HG02981 (cell line): Measurements from ENCODE around the gene GPI.

Experiments
- ATAC-seq: cut with Tn5 transposase; IDR thresholded peaks from one replicate; pipeline ENCODE4 v1.9.1; 2021; ENCODE audit warnings: mild to moderate bottlenecking, moderate library complexity; ENCODE audit not compliant: unreplicated experiment

The GPI gene

DNA sequence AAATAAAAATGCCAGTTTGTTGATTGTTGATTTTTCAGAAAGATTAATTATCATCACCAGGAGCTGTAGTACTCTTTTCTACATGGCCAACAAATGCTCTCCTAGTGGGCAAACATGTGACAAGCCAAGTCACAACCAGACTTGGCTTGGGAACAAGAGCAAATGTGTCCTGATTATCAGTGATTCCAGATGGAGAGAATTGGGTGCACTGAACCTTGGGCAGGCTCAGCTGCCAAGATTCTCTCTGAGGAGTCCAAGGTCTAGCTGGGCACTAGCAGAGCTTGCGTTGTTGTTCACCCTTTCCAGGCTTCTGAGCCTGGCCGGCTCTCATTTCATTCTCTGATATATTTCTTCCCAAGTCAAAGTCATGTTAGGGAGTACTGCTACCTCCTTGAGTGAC is 27.3 kb upstream of the GPI start:
- ATAC-seq, result no peak

DNA sequence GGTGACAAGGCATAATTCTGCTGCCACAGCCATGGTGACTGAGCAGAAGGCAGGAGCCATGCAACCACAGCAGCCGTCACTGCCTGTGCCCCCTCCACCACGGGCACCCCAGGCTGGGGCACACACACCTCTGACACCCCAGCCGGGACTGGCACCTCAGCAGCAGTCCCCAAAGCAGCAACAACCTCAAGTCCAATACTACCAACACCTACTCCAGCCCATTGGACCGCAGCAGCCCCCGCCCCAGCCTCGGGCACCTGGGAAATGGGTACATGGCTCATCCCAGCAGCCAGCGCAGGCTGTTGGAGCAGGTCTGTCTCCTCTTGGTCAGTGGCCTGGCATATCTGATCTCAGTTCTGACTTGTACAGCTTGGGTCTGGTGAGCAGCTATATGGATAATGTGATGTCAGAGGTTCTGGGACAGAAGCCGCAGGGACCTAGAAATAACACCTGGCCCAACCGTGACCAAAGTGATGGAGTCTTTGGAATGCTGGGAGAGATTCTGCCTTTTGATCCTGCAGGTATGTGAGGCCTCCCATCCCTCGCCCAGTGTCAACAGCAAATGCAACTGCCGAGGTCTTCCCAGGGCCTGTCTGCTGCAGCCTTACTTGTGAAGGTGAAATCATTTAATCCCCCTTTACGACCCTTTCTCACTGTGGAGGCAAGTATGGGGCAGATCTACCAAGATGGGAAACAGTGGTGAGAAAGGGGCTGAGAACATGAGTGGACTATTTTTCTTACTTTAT is 22.9 kb upstream of the GPI start:
- no peak for ATAC-seq

DNA sequence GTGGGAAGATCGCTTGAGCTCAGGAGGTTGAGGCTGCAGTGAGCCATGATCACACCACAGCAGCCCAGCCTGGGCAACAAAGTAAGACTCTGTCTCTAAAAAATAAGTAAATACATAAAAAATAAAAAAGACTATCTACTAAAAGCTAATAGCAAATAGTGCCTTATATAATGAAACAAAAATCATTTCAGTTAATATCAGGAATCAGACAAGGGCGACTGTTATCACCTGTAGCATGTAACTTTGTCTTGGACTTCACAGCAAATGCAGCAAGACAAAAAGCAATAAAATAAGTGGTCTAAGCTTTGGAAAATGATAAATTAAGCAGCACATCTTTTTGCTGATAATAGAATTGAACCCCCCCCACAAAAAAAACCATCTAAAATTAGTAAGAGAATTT is 21.2 kb upstream of the GPI start:
- no peak for ATAC-seq

DNA sequence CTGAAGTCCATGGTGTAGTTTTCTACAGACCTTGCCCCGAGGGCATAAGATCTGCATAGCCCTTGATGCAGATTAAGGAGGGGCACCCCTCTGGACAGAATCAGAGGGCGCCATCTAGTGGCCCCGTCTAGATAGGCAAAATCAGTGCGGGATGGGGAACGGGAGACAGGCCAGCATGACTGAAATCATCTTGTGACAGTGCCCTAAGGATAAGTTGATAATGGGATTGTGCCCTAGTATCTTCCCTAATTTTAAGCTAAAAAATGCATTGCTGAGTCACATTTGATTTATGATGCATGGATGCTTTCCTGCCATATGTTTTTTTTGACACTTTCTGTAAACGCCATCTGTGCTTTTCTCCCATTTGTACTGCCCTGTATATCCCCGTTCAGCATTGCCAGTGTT is 19.0 kb upstream of the GPI start:
- ATAC-seq, result no peak

DNA sequence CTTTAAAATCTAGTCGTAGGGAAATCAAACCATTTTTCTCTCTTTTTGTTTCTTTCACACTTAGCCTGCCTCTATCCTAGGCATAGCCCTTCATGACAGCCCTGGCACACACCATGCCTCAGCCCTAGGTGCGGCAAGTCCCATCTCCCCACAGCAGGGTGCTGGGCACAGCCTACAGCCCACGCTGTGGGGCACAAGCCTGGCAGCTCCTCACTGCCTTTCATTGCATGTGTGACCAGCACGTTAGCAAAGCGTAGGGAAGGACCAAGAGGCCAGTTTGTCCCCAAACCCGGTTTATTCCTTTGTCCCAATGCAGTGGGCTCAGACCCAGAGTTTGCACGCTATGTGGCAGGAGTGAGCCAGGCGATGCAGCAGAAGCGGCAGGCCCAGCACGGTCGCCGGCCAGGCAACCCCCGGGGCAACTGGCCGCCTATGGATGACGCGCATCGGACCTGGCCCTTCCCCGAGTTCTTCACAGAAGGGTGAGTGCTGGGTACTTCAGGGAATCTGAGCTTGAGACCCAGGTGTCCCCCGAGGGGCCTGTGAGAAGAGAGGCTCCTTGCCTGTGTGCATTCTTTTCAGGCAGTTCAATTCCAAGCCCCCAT is 17.3 kb upstream of the GPI start:
- no peak for ATAC-seq

DNA sequence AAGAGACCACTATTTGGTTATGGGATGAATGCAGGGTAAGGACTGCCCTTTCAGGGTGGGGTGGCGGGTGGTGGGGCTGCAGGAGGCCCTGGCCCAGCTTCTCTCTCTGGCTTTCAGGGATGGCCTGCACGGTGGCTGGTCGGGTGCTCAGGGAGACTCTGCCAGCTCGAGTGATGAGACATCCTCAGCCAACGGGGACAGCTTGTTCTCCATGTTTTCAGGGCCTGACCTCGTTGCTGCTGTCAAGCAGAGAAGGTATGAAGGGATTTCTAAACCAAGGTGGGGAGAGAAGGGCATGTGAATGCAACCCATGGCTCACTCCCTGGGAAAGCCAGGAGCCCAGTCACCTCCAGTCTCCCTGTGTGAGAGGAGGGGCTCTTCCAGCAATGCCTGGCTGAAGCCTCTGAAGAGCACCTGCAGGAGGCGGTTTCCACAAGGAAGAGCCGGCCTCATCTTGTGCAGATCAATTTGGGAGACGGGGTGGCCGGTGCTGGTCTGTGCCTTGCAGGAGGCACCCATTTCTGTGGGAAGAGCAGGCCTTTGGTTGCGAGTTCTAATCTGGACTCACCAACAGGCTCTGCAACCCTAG is 16.0 kb upstream of the GPI start:
- ATAC-seq, result no peak

DNA sequence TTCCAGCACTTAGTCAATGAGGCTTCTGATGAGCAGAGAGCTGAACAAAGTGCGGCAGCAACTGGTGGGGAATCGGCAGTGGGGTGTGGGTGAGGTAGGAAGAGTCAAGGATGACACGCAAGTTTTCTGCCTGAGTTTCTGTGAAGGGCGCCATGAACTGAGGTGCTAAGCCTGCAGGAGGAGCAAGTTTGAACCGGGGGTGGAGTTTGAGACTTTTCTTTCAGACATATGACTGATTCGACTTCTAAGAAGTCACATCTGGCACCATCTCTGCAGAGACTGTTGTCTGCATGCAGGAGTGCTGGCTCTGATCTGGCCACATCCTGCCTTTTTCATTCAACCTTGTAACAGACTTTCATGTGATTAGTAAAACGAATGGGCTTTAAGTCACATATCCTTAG is 14.8 kb upstream of the GPI start:
- ATAC-seq, result no peak

DNA sequence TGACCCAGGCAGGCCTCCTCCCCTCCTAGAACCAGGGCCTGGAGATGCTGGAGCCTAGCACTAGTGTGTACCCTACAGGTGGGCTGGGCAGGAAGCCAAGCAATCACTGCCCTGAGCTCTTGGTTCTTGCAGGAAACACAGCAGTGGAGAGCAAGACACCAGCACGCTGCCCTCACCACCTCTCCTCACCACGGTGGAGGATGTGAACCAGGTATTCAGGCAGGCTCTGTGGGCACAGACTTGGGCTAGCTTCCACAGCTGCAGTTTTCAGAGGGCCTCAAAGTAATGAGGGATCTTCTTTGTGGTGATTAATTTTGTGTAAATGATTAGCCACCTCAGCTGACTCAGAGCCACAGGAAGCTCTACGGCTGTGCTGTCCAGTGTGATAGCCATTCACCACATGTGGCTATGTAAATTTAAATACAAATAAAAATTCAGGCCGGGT is 13.6 kb upstream of the GPI start:
- no peak for ATAC-seq

DNA sequence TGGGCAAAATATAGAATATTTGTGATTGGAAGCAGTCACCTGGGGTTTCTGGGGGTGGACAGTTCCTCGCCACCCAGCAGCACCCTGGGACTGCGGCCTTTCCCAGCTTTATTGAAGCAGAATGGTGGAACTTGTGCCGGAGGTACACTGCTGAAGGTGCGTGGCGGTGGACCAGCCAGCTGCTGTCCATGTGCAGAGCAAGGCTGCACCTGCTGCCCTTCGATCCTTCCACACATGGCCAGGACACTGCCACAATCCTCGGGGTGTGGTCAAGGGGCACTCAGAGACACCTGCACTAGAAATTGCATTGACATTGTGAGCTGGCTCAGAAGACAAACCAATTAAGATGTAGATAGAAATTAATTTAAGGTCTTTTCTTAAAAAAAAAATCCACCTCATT is 11.4 kb upstream of the GPI start:
- no peak for ATAC-seq

DNA sequence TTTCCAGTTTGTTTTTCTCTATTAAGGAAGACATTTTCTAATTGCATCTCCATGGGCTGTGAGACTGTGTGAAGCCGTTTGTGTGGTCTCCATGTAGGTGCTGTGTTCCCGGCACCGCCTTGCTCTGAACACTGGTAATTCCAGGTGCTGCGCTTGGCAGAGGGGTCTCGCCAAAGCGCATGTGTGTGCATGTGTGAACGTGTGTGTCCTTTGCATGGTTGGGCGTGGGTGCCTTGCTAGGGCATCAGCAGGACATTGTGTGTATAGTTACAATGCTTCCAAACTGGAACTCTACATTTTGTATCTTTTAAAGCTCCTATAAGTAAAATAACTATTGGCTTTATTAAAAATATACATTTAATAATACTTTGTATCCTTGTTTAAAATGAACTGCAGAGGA is 9.8 kb upstream of the GPI start:
- no peak for ATAC-seq

DNA sequence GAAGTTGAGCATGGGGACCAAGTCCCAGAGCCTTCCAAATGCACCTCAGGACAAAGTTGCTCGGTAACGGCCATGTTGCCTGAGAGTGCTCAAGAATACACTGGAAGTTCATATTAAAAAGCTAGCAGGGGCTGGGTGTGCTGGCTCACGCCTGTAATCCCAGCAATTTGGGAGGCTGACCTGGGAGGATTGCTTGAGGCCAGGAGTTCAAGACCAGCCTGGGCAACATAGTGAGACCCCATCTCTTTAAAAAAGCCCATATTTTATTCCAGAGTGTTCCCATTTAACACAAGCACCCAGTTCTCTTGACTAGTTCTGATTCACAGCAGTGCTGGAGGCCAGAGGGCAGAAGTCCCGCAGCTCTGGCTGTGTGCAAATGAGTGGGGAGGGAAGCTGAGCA is 8.1 kb upstream of the GPI start:
- no peak for ATAC-seq

DNA sequence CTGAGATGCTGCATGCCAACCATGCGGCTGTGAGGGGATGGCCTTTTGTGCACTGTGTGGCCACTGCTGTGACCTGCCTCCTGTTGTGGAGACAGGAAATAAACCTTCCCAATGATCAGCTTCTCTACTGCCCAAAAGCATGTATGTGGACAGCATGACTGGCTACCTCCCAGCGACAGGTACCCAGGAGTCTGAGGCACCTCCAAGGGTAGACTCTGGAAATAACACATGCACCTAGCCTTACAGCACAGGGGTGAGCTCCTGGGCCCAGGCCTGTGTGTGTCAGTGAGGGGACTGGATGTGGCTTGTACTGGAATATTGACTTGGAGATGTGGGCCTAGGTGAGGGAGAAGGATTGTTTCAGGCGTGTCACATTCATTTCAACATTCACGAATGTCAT is 7.6 kb upstream of the GPI start:
- no peak for ATAC-seq

DNA sequence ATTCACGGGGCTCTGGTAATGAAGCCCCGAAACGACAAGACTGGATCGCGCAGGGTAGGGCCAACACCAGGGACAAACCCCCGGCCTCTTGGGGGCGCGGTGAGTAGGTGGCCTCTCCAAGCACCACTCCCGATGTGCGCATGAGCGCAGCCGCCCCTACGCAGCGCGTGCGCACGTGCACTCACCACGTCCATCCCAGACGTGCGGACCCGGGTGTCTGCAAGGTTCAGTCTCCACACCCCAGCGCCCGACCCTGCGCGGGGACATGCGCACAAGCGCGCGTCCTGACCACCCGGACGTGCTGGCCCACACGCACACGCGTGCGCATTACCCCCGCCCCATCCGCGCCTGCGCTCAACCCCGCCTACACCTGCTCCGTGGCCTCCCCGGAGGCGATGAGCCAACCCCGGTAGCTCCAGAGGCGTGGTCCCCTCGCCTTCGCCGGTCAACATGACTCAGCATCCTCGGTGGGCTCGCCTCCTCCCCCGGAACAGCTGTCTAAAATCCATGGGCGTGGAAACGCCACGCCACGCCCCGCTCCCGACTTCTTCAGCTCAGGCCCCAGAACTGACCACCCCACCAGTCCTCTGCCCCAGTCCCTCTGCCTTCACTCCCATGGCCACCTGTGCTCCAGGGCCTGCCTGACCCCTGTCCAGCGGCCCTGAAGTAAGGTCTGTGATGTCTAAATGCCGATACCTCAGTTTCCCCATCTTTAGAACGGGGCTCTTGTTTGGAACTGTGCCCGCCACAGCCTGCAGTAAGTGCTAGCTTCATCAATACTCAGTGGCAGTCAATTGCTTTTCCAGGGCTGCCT is 5.6 kb upstream of the GPI start:
- ATAC-seq, result peak; percentile 88

DNA sequence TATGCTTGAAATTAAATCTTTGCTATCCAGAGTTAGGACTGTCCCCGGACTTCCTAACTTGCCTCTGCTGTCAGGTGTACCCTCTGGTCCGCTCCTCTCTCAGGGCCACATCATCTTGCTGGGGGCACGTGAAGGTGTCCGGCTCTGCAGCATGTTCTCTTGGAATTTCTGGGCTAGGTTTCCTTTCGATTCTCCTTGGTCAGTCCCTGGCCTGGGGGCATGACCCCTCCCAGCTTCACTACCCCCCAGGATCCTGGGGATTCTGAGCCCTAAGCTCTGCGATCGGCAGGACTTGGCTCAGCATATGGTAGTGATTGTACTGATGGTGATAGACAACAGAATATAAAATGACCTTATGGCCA is 5.1 kb upstream of the GPI start:
- ATAC-seq, result no peak

DNA sequence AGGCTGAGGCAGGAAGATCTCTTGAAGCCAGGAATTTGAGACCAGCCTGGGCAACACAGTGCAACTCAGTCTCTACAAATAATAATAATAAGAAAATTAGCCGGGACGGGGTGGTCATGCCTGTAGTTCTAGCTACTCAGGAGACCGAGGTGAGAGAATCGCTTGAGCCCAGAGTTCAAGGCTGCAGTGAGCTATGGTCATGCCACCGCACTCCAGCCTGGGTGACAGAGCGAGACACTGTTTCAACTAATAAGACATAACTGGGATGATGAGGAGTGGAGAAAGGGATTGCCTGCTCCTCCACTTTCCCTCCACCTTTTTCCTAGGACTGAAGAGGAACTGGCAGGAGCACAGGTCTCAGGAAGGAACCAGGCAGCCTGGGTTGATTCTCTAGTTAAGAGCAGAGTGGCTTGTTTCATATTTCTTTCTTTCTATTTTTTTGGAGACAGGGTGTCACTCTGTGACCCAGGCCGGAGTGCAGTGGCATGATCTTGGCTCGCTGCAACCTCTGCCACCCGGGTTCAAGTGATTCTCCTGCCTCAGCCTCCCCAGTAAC is 4.6 kb upstream of the GPI start:
- ATAC-seq, result no peak

DNA sequence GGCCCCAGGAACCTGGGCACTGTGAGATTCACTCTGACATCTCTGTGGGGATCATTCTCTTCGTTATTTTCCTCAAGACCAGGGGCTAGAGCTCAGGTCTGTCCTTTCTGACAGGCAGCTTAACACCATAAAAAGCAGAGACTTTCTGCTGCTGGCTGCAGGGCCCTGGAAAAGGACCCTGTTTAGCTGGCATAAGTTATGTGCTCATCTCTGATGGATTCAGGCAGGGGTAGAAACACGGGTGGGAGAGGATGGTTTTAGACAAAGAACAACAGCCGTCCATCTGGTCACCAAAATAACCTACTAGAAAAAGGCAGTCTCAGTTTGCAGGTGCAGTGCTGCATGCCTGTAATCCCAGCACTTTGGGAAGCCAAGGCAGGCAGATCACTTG is 2.3 kb upstream of the GPI start:
- ATAC-seq, result no peak

DNA sequence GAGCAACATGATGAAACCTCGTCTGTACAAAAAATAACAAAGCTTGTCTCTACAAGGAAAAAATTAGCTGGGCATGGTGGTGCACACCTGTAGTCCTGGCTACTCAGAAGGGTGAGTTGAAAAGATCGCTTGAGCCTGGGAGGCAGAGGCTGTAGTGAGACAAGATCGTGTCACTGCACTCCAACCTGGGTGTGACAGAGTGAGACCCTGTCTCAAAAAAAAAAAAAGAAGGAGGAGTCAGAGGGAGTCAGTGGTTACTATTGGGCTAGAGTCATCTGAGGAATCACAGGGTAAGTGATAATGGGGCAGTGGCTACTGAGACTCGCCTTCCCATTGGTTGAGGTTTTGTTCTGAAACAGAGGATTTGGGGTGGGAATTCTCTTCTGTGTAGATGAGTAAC is 1.9 kb upstream of the GPI start:
- ATAC-seq, result no peak

DNA sequence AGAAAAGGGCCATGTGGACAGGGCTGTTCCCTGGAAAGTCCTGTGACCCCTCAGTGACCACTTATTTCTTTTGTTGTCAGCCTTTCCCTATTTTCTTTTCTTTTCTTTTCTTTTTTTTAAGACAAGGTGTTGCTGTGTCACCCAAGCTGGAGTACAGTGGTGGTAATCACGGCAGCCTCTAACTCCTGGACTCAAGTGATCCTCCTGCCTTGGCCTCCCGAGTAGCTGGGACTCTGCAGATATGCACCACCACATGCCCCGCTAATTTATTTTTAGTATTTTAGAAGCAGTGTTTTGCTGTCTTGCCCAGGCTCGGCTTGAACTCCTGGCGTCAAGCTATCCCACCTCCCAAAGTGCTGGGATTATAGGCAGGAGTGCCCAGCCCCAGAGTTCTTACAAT is 1.1 kb upstream of the GPI start:
- ATAC-seq, result no peak

DNA sequence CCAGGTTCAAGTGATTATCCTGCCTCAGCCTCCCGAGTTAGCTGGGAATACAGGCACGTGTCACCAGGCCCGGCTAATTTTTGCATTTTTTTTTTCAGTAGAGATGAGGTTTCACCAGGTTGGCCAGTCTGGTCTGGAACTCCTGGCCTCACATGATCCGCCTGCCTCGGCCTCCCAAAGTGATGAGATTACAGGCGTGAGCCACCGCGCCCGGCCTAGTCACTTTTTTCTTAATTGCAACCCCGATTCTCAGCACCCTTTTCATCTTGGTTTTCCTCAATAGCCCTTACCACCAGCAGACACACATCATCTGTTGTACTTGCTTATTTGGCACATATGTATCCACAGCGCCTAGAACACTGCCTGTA is 550 bp upstream of the GPI start:
- no peak for ATAC-seq

DNA sequence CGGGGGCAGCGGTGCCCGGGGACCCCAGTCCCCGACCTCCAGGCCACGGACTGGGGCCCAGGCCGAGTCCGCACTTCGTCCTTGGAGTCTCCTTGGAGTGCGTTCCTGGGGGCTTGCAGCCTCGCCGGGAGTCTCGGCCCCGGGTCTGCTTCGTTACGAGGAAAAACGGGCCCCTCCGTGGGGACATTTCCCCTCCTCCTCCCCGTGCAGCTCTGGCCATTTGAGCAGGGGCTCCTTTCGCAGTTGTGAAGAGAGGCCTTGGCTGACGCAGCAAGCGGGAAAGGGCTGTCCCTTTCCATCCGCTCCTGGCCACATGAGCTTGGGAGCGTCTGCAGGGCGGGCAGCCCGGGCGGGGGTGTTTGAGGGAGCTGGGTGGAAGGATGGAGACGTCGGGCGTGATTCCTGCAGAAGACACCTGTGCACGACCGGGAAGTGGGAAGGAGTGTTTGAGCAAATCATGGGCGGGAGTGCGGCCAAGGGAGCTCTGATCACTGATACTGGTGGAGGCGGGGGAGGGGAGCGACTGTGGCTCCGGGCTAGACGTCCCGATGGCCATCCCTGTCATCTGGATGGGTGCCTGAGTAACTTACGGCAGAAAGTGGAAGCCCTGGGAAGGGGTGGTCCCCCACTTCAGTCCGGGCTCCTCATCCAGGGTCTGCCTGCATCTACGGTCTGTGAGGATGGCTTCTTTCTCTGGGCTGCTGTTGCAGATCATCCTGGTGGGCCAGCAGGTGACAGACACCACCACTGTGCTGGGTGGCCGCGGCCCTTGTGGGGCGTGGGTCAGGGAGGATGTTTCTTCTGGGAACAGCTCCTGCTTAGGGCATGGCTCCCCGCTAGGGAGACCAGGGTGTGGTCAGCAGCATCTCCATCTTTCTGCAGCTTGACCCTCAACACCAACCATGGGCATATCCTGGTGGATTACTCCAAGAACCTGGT is 736 bp downstream of the GPI start:
- no peak for ATAC-seq
